Nephron (organoid): ENCODE results near the gene KDM4B.

Experiments
- H3K27ac Mint-ChIP-seq, 3 experiments: 2 replicates each; pipeline ENCODE4 v1.8.0; 2020; ENCODE audit warnings: mixed read lengths in 3 of 3, mild to moderate bottlenecking in 2 of 3, moderate library complexity in 1 of 3
- H3K27me3 Mint-ChIP-seq: 2 replicates; pipeline ENCODE4 v1.8.0; 2021; ENCODE audit warnings: low read depth, mild to moderate bottlenecking, moderate library complexity, mixed read lengths
- H3K36me3 Mint-ChIP-seq: 2 replicates; pipeline ENCODE4 v1.8.0; 2020; ENCODE audit warnings: low read depth, mixed read lengths
- H3K4me1 Mint-ChIP-seq: 2 replicates; pipeline ENCODE4 v1.8.0; 2020; ENCODE audit warnings: mixed read lengths
- H3K4me3 Mint-ChIP-seq, 3 experiments: 2 replicates each; pipeline ENCODE4 v1.8.0; 2020; ENCODE audit warnings: mild to moderate bottlenecking in 3 of 3, mixed read lengths in 3 of 3, moderate library complexity in 2 of 3
- H3K9me3 Mint-ChIP-seq: 2 replicates; pipeline ENCODE4 v1.8.0; 2020; ENCODE audit warnings: mixed read lengths
- TF ChIP-seq, protein P1 (sequence below), 3 experiments: fragments of 200-600 bp; sonication (generic); IDR thresholded peaks; one replicate each; pipeline ENCODE4 v1.5.0; 2021; ENCODE audit warnings: antibody characterized with exemption in 3 of 3; ENCODE audit not compliant: unreplicated experiment in 3 of 3

KDM4B gene

DNA sequence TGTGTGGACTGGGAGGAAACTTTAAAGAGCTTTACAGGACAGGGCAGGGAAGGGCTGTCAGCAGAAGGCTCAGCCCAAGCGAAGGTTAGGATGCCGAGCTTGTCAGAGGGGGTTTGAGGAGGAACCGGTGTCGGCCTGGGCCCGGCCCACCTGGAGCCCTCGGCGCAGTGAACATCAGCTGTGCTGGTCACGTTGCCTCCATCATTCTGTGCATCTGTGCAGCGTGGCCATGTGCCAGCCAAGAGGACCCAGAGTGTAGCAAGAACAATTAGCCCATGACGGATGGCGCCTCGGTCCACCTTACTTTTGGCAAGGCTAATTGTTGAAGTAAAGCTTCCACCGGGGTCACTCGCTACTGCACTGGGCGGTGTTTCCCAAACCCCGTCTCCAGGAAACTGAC lies 210.3 kb downstream of the KDM4B start:
- no peaks in the 10 kb centered on the region for H3K9me3 Mint-ChIP-seq
- no peaks in the 10 kb centered on the region for H3K4me1 Mint-ChIP-seq
- no peaks in the 10 kb centered on the region for H3K36me3 Mint-ChIP-seq
- H3K27me3 Mint-ChIP-seq, result peaks cover 9% of the 10 kb centered on the region
- no peak overlapping the region for H3K27ac Mint-ChIP-seq
- no peak overlapping the region for H3K4me3 Mint-ChIP-seq
- TF ChIP-seq, protein P1, sequence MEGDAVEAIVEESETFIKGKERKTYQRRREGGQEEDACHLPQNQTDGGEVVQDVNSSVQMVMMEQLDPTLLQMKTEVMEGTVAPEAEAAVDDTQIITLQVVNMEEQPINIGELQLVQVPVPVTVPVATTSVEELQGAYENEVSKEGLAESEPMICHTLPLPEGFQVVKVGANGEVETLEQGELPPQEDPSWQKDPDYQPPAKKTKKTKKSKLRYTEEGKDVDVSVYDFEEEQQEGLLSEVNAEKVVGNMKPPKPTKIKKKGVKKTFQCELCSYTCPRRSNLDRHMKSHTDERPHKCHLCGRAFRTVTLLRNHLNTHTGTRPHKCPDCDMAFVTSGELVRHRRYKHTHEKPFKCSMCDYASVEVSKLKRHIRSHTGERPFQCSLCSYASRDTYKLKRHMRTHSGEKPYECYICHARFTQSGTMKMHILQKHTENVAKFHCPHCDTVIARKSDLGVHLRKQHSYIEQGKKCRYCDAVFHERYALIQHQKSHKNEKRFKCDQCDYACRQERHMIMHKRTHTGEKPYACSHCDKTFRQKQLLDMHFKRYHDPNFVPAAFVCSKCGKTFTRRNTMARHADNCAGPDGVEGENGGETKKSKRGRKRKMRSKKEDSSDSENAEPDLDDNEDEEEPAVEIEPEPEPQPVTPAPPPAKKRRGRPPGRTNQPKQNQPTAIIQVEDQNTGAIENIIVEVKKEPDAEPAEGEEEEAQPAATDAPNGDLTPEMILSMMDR (IDR thresholded peaks at IDR 0.05; ENCODE audit: unreplicated experiment in 3 of 3), result no peak

DNA sequence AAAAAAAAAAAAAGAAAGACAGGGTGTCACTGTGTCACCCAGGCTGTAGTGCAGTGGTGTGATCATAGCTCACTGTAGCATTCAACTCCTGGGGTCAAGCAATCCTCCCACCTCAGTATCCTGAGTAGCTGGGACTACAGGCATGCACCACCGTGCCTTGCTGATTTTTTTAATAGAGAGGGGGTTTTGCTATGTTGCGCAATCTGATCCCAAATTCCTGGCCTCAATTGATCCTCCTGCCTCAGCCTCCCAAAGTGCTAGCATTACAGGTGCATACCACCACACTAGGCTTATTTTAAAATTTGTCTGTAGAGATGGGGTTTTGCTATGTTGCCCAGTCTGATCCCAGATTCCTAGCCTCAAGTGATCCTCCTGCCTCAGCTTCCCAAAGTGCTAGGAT lies 212.4 kb downstream of the KDM4B start:
- Mint-ChIP-seq H3K4me1 (no peaks in the 10 kb centered on the region), H3K27me3 (peaks cover 9% of the 10 kb centered on the region), H3K4me3 (no peak overlapping the region), H3K9me3 (no peaks in the 10 kb centered on the region), H3K27ac (no peak overlapping the region), H3K36me3 (no peaks in the 10 kb centered on the region)
- TF ChIP-seq, protein P1 (IDR thresholded peaks at IDR 0.05; ENCODE audit: unreplicated experiment in 3 of 3), result no peak

DNA sequence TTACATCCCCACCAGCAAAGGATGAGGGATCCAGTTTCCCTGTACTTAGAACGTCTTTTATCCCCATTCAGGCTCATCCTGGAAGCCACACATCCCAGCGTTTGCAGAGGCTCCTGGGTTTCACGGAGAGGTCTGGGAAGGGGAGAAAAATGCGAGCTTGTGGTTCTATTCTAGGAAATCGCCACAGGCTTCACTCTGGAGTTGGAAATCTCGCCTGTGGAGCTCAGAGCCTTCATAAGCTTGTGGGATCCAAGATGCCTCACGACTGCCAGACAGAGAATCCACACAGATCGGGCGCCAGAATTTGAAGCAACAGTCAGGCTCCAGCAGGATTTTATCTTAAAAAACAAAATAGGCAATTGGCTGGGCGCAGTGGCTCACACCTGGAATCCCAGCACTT lies 213.8 kb downstream of the KDM4B start:
- TF ChIP-seq, protein P1 (IDR thresholded peaks at IDR 0.05; ENCODE audit: unreplicated experiment in 3 of 3), result no peak
- Mint-ChIP-seq H3K27me3 (peaks cover 5% of the 10 kb centered on the region), H3K4me3 (no peak overlapping the region), H3K4me1 (no peaks in the 10 kb centered on the region), H3K9me3 (no peaks in the 10 kb centered on the region), H3K36me3 (no peaks in the 10 kb centered on the region), H3K27ac (no peak overlapping the region)

DNA sequence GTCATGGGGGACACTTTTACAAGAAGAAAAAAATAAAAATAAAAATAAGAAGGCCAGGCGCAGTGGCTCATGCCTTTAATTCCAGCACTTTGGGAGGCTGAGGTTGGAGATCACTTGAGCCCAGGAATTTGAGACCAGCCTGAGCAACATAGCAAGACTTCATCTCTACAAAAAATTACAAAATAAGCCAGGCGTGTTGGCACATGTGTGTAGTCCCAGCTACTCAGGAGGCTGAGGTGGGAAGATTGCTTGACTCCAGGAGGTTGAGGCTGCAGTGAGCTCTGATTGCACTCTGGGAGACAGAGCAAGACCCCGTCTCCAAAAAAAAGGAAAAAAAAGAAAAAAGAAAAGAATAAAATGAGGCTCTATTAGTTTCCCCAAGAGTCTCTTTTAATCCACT lies 214.7 kb downstream of the KDM4B start:
- Mint-ChIP-seq H3K4me3 (no peak overlapping the region), H3K27me3 (peaks cover 8% of the 10 kb centered on the region), H3K9me3 (no peaks in the 10 kb centered on the region), H3K27ac (no peak overlapping the region), H3K36me3 (no peaks in the 10 kb centered on the region), H3K4me1 (no peaks in the 10 kb centered on the region)
- TF ChIP-seq, protein P1 (IDR thresholded peaks at IDR 0.05; ENCODE audit: unreplicated experiment in 3 of 3), result no peak

DNA sequence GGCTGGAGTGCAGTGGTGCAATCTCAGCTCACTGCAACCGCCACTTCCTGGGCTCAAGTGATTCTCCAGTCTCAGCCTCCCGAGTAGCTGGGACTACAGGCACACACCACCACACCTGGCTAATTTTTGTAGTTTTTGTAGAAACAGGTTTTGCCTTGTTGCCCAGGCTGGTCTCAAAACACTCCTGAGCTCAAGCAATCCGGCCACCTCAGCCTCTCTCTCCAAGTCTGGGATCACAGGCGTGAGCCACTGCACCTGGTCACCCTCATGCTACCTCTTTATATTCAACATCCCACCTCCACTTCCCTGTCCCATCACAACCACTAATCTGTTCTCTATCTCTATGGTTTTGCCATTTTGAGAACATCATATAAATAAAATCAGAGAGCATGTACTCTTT lies 216.0 kb downstream of the KDM4B start:
- H3K36me3 Mint-ChIP-seq, result no peaks in the 10 kb centered on the region
- TF ChIP-seq, protein P1 (IDR thresholded peaks at IDR 0.05; ENCODE audit: unreplicated experiment in 3 of 3), result no peak
- H3K9me3 Mint-ChIP-seq, result no peaks in the 10 kb centered on the region
- peaks cover 8% of the 10 kb centered on the region for H3K4me1 Mint-ChIP-seq
- H3K4me3 Mint-ChIP-seq, result no peak overlapping the region
- H3K27ac Mint-ChIP-seq, result no peak overlapping the region
- H3K27me3 Mint-ChIP-seq, result peaks cover 4% of the 10 kb centered on the region

DNA sequence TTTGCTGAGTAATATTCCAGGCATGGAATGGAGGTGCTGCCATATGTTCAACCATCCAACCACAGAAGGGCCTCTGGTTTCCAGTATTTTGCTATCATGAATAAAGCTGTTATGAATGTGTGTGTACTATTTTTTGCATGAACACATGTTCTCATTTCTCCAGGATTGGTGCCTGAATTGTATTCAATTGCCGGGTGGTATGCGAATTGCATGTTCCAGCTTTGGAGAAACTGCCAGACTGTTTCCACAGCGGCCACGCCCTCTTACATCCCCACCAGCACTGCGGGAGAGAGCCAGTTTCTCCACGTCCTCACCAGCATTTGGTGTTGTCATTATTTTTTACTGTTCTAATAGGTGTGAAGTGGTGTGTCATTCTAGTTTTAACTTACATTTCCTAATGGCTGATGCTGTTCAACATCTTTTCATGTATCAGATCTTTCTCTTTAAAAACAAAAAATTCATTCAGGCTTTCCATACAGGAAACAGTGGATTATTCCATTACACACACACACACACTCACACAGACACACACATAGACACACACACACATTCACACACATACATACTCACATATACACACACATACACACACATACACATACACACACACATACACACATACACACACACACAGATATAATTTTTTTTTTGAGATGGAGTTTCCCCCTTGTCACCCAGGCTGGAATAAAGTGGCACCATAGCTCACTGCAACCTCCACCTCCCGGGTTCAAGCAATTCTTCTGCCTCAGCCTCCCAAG lies 217.6 kb downstream of the KDM4B start:
- no peaks in the 10 kb centered on the region for H3K36me3 Mint-ChIP-seq
- no peak overlapping the region for H3K27ac Mint-ChIP-seq
- no peaks in the 10 kb centered on the region for H3K9me3 Mint-ChIP-seq
- TF ChIP-seq, protein P1 (IDR thresholded peaks at IDR 0.05; ENCODE audit: unreplicated experiment in 3 of 3), result no peak
- H3K4me1 Mint-ChIP-seq, result peaks cover 8% of the 10 kb centered on the region
- H3K27me3 Mint-ChIP-seq, result peaks cover 4% of the 10 kb centered on the region
- H3K4me3 Mint-ChIP-seq, result no peak overlapping the region
